GM06990 (cell line): ENCODE measurements around the gene ZCCHC17.

Source experiments
- DNase-seq: peaks from one replicate; pipeline ENCODE4 v3.0.0-alpha.2; 2011; ENCODE audit not compliant: insufficient read length; ENCODE audit errors: extremely low read depth
- H3K27me3 ChIP-seq: replicated peaks from 2 replicates; pipeline ENCODE4 v1.6.0; 2011; ENCODE audit warnings: low read length; ENCODE audit not compliant: control insufficient read depth, insufficient read depth
- H3K36me3 ChIP-seq: 2 replicates; pipeline ENCODE4 v1.5.1; 2011; ENCODE audit warnings: low read length; ENCODE audit not compliant: control insufficient read depth, insufficient read depth
- H3K4me3 ChIP-seq: replicated peaks from 2 replicates; pipeline ENCODE4 v1.5.1; 2011; ENCODE audit warnings: low read depth, mild to moderate bottlenecking, control low read depth, low read length
- TF ChIP-seq, protein P1 (sequence below): IDR thresholded peaks from 2 replicates; pipeline ENCODE4 v1.5.1; 2011; ENCODE audit warnings: low read length, control low read depth, mild to moderate bottlenecking, inconsistent platforms; ENCODE audit not compliant: insufficient read depth, poor library complexity, severe bottlenecking

ZCCHC17 gene

DNA sequence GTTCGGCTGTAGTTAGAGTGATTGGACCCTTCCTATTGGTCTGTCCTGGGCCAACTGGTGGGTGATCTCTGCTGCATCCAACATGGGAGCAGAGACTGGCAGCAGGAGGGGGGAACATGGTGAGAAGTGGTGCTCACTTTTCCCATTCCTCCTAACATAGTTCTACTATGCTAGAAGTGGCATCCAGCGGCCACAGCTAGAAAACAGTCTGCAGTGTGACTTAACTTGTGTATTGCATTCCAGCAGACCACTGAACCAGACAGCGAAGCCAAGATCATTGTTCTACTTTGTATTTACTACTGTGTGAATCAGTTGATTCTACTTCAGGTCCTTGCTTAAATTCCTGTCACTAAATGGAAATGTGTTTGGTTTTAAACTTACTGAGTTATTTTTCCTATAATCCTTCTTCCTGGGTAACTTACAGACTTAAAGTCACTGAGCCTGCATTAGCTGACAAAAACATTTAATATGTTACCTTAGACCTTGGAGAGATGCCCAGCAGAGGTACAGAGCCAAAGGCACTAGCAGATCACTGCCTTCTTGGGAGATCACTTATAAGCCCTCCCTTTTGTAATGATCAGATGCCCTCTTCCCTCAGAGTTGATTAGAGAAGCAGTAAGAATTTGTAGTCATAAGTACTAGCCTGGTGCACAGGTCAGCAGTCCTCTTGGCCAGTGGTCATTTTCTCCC is 67.9 kb downstream of the ZCCHC17 start:
- TF ChIP-seq, protein P1, sequence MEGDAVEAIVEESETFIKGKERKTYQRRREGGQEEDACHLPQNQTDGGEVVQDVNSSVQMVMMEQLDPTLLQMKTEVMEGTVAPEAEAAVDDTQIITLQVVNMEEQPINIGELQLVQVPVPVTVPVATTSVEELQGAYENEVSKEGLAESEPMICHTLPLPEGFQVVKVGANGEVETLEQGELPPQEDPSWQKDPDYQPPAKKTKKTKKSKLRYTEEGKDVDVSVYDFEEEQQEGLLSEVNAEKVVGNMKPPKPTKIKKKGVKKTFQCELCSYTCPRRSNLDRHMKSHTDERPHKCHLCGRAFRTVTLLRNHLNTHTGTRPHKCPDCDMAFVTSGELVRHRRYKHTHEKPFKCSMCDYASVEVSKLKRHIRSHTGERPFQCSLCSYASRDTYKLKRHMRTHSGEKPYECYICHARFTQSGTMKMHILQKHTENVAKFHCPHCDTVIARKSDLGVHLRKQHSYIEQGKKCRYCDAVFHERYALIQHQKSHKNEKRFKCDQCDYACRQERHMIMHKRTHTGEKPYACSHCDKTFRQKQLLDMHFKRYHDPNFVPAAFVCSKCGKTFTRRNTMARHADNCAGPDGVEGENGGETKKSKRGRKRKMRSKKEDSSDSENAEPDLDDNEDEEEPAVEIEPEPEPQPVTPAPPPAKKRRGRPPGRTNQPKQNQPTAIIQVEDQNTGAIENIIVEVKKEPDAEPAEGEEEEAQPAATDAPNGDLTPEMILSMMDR, result no peak
- peaks cover 10% of the 10 kb centered on the region for H3K36me3 ChIP-seq
- H3K4me3 ChIP-seq, result no peak overlapping the region
- no peak for DNase-seq
- H3K27me3 ChIP-seq, result no peaks in the 10 kb centered on the region

DNA sequence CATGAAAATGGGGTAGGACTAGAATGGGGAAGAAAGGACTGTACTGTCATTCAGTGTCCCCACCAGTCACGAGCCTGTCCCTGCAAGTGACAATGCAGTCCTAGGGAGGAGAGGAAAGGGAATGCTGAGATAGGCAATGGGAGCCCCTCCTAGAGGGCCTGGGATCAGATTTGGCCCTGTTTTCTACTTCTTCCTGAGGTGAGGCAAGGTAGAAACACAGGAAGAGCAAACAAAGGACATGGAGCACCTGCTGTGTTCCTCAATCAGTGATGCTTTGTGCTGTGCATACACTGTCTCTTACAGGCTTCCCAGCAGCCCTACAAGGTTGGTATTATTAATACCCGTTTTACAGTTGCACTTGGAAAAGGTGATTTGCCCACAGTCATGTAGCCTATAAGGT is 70.0 kb downstream of the ZCCHC17 start:
- TF ChIP-seq, protein P1, result no peak
- Histone ChIP-seq H3K27me3 (no peaks in the 10 kb centered on the region), H3K36me3 (peaks cover 10% of the 10 kb centered on the region), H3K4me3 (no peak overlapping the region)
- no peak for DNase-seq

DNA sequence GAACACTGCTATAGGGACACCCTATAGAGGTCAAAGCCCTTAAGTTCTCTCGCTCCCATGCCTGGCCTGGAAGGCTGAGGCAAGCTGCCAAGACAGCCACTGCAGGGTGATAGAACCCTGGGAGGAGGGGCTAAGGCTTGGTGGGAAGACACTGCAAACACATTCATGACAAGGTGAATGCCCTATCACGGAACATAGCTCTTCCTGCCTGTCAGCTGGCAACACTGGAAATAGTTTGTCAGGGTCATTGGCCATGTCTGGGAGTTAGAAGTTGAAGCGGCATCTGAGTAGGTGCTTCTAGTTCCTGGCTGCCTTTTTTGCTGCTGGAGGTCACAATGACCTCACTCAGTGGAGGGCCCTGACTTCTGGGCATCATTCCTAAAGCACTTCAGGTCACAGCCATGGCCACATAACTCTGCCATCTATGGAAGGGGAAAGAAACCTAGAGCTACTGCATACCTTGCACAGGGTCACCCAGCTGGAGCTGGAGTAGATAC is 71.8 kb downstream of the ZCCHC17 start:
- peaks cover 10% of the 10 kb centered on the region for H3K36me3 ChIP-seq
- H3K4me3 ChIP-seq, result no peak overlapping the region
- no peaks in the 10 kb centered on the region for H3K27me3 ChIP-seq
- DNase-seq, result no peak
- TF ChIP-seq, protein P1, result no peak

DNA sequence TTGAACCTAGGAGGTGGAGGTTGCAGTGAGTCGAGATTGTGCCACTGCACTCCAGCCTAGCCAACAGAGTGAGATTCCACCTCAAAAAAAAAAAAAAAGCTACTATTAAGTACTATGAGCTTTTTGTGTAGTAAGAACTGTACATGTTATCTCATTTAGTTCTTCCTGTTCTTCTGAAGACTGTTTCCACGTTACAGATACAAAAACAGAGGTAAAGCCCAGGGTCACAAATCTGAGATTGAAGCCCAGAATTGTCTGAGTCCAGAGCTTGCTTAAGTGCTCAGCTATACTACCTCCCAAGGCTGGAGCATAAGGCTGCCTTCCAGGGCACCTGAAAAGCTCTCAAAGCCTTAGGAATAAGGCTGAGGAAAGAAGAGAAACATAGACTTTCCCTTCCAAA is 73.2 kb downstream of the ZCCHC17 start:
- H3K4me3 ChIP-seq, result no peak overlapping the region
- peaks cover 4% of the 10 kb centered on the region for H3K36me3 ChIP-seq
- no peak for DNase-seq
- H3K27me3 ChIP-seq, result no peaks in the 10 kb centered on the region; the same call in 1 of the 2 replicates
- TF ChIP-seq, protein P1, result no peak

DNA sequence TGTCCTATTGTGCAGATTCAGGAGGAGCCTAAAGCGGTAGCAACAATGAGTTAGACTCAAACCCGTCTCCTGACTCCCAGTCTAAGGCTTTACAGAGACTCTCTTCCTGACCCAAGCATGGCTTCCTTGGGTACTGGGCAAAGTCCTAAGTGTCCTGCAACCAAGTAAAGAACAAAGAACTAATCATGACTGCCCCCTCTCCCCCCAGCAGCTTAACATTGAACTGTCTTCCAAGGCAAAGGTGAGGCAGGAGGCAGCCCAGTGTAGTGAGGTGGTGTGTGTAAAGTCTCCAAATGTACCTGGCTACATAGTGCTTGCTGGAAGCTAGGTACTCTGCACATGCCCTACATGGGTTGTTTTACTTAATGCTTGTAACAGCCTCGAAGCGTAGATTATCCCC is 73.7 kb downstream of the ZCCHC17 start:
- TF ChIP-seq, protein P1, result no peak

More for the DNA sequence above, 73.7 kb downstream of the ZCCHC17 start:
- Histone ChIP-seq H3K27me3 (no peaks in the 10 kb centered on the region; the same call in 1 of the 2 replicates), H3K4me3 (no peak overlapping the region), H3K36me3 (peaks cover 2% of the 10 kb centered on the region)
- no peak for DNase-seq
